Activated CD4-positive, alpha-beta T cell treated with anti-CD3 and anti-CD28 coated beads, Interleukin-2, amount 50 U/mL, for 1 hour (primary cell): ENCODE results near the gene CNTNAP5.

Source experiments
- DNase-seq: peaks from one replicate; pipeline ENCODE4 v3.0.0-alpha.2; 2020

The CNTNAP5 gene

GRCh38 chr2:124162256-124162655 is 137.2 kb downstream of the CNTNAP5 start:
- no peak for DNase-seq

DNA sequence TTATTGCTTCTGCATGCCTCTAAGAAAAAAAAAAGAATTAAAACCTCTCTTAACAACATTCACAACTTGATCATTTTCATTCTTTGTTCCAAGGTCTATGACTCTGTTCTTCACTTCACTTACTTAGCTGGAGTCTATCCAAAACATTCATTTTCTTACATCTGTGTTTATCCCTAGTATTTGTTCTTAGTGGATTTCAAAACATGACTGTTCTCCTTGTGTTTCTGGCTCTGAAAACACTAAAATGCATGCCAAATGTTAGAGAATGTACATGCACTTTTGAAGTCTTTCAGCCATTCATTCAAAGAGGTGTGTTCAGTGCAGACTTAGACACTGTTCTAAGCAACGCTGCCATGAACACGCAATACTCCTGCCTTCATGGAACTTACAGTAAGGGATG is 138.8 kb downstream of the CNTNAP5 start:
- DNase-seq: no peak

- no peak for DNase-seq
Observed at GRCh38 chr2:124165698-124166097, 140.6 kb downstream of the CNTNAP5 start.

DNA sequence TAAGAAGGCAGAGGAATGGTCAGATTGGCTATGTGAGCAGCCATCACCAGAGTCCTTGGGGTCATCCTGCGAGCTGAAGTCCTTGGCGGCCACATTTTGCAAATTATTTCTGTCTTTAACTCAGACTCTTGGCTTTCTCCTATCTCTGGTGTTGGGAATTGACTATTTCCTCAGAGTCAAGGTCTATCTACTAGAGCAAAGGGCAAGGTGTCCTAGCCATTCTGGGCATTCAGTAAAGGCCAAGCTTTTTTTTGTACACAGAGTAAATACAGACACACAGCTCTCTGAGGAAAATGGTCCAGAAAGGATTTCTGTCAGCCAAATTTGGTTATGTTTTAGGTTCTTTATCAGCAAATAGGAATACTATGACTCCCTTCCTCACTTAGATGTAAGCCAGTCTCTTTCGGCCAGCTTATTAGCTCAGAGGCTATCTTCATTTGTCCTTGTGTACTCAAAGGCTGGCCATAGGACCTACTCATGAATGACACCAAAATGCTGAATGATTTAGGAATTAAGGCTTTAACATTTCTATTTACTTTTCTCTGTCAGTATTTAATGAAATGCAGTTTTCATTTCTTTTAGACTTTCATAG is 146.5 kb downstream of the CNTNAP5 start:
- no peak for DNase-seq

- no peak for DNase-seq
Observed at GRCh38 chr2:124178719-124179118, 153.6 kb downstream of the CNTNAP5 start.

GRCh38 chr2:124180635-124181034 is 155.5 kb downstream of the CNTNAP5 start:
- no peak for DNase-seq

DNA sequence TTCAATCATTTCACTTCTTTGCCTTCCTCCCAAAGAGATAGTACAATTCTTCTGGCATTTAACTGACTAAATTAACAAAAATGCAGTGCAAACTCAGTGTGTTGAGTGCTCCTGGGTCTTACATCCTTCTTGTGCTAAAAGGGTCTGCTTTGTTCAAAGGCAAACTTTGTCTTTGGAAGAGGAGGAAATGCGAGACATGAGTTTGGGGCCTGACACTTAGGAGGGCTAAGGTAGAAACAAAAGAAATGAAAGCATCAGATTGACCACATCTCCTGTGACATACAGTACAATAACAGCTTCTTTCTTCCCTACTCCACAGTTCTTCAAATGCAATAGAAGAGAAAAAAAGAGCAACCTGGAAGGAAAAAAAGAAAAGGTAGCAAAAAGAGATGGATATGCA is 161.7 kb downstream of the CNTNAP5 start:
- no peak for DNase-seq

- DNase-seq: no peak
Observed at GRCh38 chr2:124187948-124188347, 162.9 kb downstream of the CNTNAP5 start.

DNA sequence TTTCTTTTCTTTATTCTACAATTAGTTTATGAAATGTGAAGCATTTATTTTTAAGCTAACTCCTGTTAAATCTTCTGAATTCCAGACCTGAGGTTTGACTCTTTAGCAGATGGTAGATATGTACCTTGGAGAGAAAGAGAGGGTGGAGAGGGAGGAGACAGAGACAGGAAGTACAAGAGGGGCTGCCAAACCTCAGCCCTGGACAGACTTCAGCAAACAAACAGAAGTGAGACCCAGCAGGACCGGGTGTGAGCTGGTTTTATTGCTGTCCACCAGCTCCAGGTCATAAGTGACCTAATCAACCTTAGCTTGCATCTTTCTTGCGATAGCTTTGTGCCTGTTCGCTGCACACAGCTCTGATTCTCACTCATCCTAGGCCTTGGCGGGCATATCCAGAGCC is 168.6 kb downstream of the CNTNAP5 start:
- DNase-seq: no peak

GRCh38 chr2:124201713-124202112 is 176.6 kb downstream of the CNTNAP5 start:
- DNase-seq: no peak

DNA sequence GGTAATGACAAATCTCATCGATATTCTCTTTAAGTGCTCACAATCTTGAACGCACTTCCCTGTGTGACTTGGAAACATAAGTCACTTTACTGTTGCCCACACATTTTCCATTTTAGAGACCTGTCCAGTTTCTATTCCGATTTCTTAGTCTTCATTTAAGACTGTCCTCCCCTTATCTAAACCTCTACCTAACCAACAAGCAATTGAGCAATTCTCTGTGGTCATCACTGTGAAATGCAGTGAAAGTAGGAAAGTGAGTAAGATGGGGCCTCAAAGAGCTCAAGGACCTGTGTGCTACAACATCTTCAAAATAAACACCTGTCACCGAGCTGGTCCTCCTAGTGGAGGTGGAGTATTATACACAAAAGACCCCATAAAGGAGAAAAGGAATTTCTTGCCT is 184.4 kb downstream of the CNTNAP5 start:
- DNase-seq: no peak

DNA sequence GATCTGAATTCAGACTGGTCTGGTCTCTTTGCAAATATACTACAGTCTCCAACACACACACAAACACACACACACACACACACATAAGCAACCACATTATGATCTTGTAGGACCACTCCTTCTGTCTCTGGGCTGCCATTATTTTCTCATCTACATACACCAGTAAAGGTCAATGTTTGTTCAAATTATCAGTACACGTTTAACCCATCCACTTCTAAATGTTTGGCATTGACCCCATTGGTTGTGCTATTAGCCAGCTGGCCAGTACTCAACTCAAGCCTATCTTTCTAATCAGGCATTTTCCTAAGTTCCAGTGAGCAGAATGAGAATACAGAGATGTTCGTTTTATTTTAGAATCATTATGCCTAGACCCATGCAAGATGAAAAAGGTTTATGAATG is 186.4 kb downstream of the CNTNAP5 start:
- no peak for DNase-seq

- no peak for DNase-seq
Observed at GRCh38 chr2:124213977-124214587, 189.0 kb downstream of the CNTNAP5 start.

GRCh38 chr2:124246170-124246569 is 221.1 kb downstream of the CNTNAP5 start:
- DNase-seq: no peak

GRCh38 chr2:124248386-124248785 is 223.3 kb downstream of the CNTNAP5 start:
- no peak for DNase-seq

- DNase-seq: no peak
Observed at GRCh38 chr2:124250433-124250832, 225.3 kb downstream of the CNTNAP5 start.

DNA sequence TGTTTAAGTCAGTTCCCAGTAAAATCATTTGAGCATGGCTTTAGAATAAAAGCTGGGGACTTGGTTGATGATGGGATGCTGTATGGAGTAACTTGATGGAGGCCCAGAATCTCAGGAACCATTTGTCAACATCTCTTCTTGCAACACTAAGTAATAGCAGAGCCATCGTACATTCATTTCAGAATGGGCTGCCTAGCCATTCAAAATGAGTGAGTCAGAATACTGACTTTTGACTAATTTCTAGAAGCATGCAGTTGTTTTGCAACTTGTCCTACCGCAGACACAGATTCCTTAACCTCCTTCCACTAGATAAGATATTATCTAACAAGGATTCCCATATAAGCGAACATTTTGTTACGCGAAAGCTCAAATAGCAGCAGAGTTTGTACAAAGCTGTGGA is 229.5 kb downstream of the CNTNAP5 start:
- DNase-seq: no peak

- no peak for DNase-seq
Observed at GRCh38 chr2:124257120-124257519, 232.0 kb downstream of the CNTNAP5 start.

GRCh38 chr2:124258140-124258880 is 233.2 kb downstream of the CNTNAP5 start:
- DNase-seq: no peak

- DNase-seq: no peak
Observed at GRCh38 chr2:124261456-124261855, 236.4 kb downstream of the CNTNAP5 start.

DNA sequence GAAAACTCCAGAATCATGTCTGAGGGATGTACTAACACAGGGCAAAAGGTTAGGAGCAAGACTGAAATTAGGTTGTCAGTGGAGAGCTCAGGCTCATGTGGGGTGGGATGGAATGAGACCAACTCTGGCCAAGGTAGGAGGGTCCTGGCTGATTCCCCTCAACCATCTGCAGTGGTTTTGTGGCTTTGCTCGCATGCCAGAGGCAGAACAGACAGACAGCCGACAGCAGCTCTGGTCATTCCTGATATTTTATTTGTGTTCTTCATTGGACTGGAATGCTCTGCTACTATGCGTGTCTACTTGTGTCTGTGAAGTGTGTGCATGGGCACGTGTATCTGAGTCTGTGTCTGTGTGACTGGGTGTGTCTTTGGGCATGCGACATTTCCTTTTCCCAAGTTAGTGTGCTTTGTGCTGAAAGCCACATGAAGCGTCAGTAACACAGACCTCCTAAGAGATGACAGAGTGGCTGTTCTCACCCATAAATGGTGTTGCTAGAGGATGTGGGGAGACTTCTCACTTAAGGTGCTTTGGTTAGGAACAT is 239.5 kb downstream of the CNTNAP5 start:
- no peak for DNase-seq

DNA sequence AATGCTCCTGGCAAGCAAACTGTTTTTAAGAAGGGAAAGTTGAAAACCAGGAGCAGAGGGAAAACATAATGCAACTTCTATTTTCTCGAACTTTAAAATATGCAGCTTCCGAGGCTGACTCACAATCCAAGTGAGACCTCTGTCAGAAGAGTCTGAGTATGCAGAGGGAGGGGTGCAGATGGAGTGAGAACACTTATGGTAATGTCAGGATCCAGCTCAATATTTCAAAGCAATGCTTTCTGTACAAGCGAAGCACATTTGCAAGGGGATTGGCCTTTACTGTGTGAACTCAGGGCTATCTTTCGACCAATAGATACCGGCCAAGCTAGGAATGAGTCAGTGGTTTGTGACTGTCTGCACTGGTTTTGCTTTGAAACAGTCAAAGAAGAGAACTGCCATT is 242.7 kb downstream of the CNTNAP5 start:
- no peak for DNase-seq

- DNase-seq: no peak
Observed at GRCh38 chr2:124269348-124269747, 244.3 kb downstream of the CNTNAP5 start.

GRCh38 chr2:124272261-124272841 is 247.3 kb downstream of the CNTNAP5 start:
- no peak for DNase-seq
